Measurements from ENCODE around the gene KIF6. TPM values are rescaled to one million over a fixed set of nuclear protein-coding genes. Genes with fewer than 3 reads are reported as not detected.

The KIF6 gene
- 1.5 and 2.3 TPM in 2 replicates for total RNA-seq
- long read RNA-seq, partial matches to known transcripts = 3 of 4 reads
- long read RNA-seq, other reads (novel, unspliced or antisense) = 1 of 4 reads

GRCh38 chr6:39724787-39725631 is at the start of gene KIF6:
TSS of gene KIF6 (minus strand) at chr6:39725408. CDS start at chr6:39725310, 98 bp downstream.
- Mint-ChIP-seq H3K27ac (ENCODE audit: unreplicated experiment) (peak within 1 kb of the TSS; percentile 63), H3K27me3 (ENCODE audit: low read depth) (no peaks in the 10 kb centered on the region), H3K36me3 (ENCODE audit: low read depth) (no peaks in the 10 kb centered on the region), H3K4me3 (peak within 1 kb of the TSS; percentile 98), H3K9me3 (no peaks in the 10 kb centered on the region), H3K4me1 (peaks cover 15% of the 10 kb centered on the region)
- DNase-seq (ENCODE audit: low read depth, low spot score) = peak; percentile 80
- TF ChIP-seq, protein P1, sequence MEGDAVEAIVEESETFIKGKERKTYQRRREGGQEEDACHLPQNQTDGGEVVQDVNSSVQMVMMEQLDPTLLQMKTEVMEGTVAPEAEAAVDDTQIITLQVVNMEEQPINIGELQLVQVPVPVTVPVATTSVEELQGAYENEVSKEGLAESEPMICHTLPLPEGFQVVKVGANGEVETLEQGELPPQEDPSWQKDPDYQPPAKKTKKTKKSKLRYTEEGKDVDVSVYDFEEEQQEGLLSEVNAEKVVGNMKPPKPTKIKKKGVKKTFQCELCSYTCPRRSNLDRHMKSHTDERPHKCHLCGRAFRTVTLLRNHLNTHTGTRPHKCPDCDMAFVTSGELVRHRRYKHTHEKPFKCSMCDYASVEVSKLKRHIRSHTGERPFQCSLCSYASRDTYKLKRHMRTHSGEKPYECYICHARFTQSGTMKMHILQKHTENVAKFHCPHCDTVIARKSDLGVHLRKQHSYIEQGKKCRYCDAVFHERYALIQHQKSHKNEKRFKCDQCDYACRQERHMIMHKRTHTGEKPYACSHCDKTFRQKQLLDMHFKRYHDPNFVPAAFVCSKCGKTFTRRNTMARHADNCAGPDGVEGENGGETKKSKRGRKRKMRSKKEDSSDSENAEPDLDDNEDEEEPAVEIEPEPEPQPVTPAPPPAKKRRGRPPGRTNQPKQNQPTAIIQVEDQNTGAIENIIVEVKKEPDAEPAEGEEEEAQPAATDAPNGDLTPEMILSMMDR (conservative IDR thresholded peaks at IDR 0.05) = no peak

DNA sequence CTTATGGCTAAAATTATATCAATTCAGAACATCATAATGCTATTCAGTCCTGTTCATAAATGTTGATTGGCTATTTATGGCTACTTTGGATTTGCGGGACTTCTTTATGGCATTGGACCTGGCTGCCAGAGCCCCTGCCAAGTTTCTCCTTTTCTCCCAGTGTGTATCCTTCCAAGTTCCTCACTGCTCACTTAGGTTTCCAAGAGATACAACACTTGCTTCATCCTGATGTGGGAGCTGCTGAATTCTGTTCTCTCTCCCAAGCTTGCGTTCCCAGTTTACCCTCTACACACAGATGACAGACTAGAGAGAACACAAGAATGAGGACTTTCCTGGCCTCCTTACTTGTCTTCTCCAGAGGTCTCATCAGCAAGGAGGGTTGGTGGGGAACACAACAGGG is 48.6 kb upstream of the KIF6 start:
- Mint-ChIP-seq H3K4me3 (no peak overlapping the region), H3K27me3 (ENCODE audit: low read depth) (no peaks in the 10 kb centered on the region), H3K36me3 (ENCODE audit: low read depth) (no peaks in the 10 kb centered on the region), H3K4me1 (peaks cover 29% of the 10 kb centered on the region), H3K9me3 (no peaks in the 10 kb centered on the region), H3K27ac (ENCODE audit: unreplicated experiment) (no peak overlapping the region)
- TF ChIP-seq, protein P1 (conservative IDR thresholded peaks at IDR 0.05) = no peak
- no peak for DNase-seq (ENCODE audit: low read depth, low spot score)

DNA sequence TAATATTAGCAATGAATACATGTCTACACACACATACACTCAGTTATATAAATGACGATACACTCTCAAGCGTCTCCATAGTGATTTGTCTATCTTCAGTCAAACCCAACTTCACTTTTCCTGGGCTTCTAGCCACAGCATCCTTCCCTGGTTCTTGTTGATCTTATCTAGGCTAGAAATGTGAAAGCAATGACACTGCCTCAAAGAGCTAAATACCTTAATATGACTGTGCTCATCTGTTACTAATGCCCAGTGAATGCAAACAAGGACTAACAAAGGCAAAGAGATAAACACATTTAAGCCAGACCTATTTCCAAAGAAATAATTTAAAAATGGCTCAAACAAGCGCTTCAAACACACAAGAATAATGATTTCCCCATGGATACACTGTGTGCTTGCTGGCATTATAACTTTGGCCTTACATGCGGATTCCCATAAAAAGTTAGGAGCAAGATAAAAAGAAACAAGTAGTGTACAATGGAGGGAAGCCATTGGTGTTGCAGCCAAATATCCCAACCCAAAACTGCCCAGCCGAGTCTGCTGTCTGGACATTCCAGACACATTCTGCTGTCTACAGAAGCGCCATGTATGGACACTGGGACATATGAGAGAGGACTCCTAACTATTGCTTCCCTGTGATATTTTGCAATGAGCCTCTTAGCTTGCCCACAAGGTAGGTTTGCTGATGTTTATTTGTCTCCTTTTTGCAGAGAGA is 47.5 kb upstream of the KIF6 start:
- Mint-ChIP-seq H3K27ac (ENCODE audit: unreplicated experiment) (no peak overlapping the region), H3K4me3 (no peak overlapping the region), H3K4me1 (peaks cover 19% of the 10 kb centered on the region), H3K27me3 (ENCODE audit: low read depth) (no peaks in the 10 kb centered on the region), H3K36me3 (ENCODE audit: low read depth) (peaks cover 2% of the 10 kb centered on the region), H3K9me3 (no peaks in the 10 kb centered on the region)
- no peak for DNase-seq (ENCODE audit: low read depth, low spot score)
- TF ChIP-seq, protein P1 (conservative IDR thresholded peaks at IDR 0.05) = no peak

DNA sequence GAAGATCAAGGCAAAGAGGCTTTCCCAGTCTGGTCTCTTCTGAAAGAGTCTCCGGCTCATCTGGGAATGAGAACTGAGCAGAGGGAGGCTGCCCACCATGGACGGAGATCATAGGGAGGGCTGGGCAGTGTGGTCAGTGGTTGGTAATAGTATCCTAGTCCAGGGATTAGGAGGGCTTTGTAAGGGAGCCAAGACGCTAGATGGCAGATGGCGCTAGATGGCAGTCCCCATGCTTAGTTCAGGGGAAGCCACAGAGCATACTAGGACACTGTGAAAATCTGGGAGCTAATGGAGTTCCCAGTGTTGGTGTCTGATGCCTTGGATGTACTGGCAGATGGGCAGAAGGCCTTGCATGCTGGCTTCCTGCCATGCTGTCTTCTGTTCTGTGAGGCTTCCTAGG is 45.2 kb upstream of the KIF6 start:
- Mint-ChIP-seq H3K36me3 (ENCODE audit: low read depth) (peaks cover 2% of the 10 kb centered on the region), H3K27me3 (ENCODE audit: low read depth) (no peaks in the 10 kb centered on the region), H3K27ac (ENCODE audit: unreplicated experiment) (no peak overlapping the region), H3K4me1 (peaks cover 15% of the 10 kb centered on the region), H3K4me3 (no peak overlapping the region), H3K9me3 (peaks cover 2% of the 10 kb centered on the region)
- no peak for DNase-seq (ENCODE audit: low read depth, low spot score)
- TF ChIP-seq, protein P1 (conservative IDR thresholded peaks at IDR 0.05) = no peak

DNA sequence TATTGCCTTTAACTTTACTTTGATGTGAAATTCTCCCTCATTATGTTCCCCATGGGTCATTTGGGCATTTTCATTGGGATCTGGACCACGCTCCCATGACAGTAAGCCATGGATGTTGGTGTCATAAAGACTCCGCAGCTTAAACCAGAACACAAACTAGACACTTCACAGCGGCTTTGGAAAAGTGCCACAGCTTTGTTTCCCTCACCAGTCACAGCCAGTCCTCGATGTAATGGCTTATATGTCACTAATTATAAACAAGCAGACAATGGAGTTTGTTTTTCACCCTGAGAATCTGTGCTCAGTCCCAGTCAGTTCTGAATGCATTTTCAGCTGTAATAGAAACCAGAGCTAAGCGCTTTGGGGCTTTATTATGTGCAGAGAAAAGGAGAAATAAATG is 43.8 kb upstream of the KIF6 start:
- peaks cover 2% of the 10 kb centered on the region for H3K36me3 Mint-ChIP-seq (ENCODE audit: low read depth)
- H3K27me3 Mint-ChIP-seq (ENCODE audit: low read depth) = no peaks in the 10 kb centered on the region
- no peak for DNase-seq (ENCODE audit: low read depth, low spot score)
- peak overlapping the region; percentile 12 for H3K27ac Mint-ChIP-seq (ENCODE audit: unreplicated experiment)
- H3K9me3 Mint-ChIP-seq = peaks cover 2% of the 10 kb centered on the region
- H3K4me3 Mint-ChIP-seq = no peak overlapping the region
- H3K4me1 Mint-ChIP-seq = peaks cover 21% of the 10 kb centered on the region
- TF ChIP-seq, protein P1 (conservative IDR thresholded peaks at IDR 0.05) = no peak
